Liver (tissue), 9 donors: ENCODE measurements around the gene SIM2. TPM values are rescaled to one million over a fixed set of nuclear protein-coding genes. Genes with fewer than 3 reads are reported as not detected.

Experiments
- DNase-seq: peaks from one replicate; pipeline ENCODE4 v3.0.0-alpha.2; 2017; ENCODE audit warnings: low spot score
- H3K27ac ChIP-seq, 2 donors: one replicate each; pipeline ENCODE4 v1.7.0; 2013; ENCODE audit warnings: inconsistent platforms in 2 of 2, low read length in 2 of 2, control low read depth in 1 of 2, low read depth in 1 of 2, mild to moderate bottlenecking in 1 of 2
- H3K27me3 ChIP-seq, 4 donors: one replicate each; pipeline versions ENCODE4 v1.6.1 to v1.7.0; 2013; ENCODE audit warnings: low read length in 3 of 4, inconsistent platforms in 1 of 4, mild to moderate bottlenecking in 1 of 4, moderate library complexity in 1 of 4; ENCODE audit not compliant: control insufficient read depth in 4 of 4, insufficient read depth in 4 of 4
- H3K36me3 ChIP-seq, 4 donors: one replicate each; pipeline versions ENCODE4 v1.6.1 to v1.7.0; 2013; ENCODE audit warnings: low read length in 3 of 4, mild to moderate bottlenecking in 3 of 4, low read depth in 1 of 4, moderate library complexity in 1 of 4; ENCODE audit not compliant: control insufficient read depth in 4 of 4, insufficient read depth in 3 of 4
- H3K4me1 ChIP-seq, 4 donors: one replicate each; pipeline versions ENCODE4 v1.6.1 to v1.7.0; 2013; ENCODE audit warnings: low read length in 3 of 4, mild to moderate bottlenecking in 3 of 4, moderate library complexity in 1 of 4; ENCODE audit not compliant: control insufficient read depth in 4 of 4, insufficient read depth in 4 of 4
- H3K4me3 ChIP-seq, 3 donors: one replicate each; pipeline versions ENCODE4 v1.6.1 to v1.7.0; 2013; ENCODE audit warnings: low read length in 3 of 3, control low read depth in 1 of 3, low read depth in 1 of 3, mild to moderate bottlenecking in 1 of 3
- H3K9ac ChIP-seq, 2 donors: one replicate each; pipeline ENCODE4 v1.7.0; 2013; ENCODE audit warnings: low read length in 2 of 2, mild to moderate bottlenecking in 2 of 2, moderate library complexity in 2 of 2, control low read depth in 1 of 2, low read depth in 1 of 2
- H3K9me3 ChIP-seq, 4 donors: one replicate each; pipeline versions ENCODE4 v1.6.1 to v1.7.0; 2013; ENCODE audit warnings: low read length in 3 of 4; ENCODE audit not compliant: control insufficient read depth in 4 of 4
- CTCF ChIP-seq: fragments of 150-350 bp; IDR thresholded peaks from 2 replicates; pipeline ENCODE4 v1.5.1; 2017; ENCODE audit warnings: improper control_type of control experiment, low read depth, low read length; ENCODE audit not compliant: missing input control
- EGR1 ChIP-seq, 2 donors: IDR thresholded peaks; 2 replicates each; pipeline ENCODE4 v1.6.1; 2016 to 2018; ENCODE audit warnings: antibody characterized with exemption in 2 of 2, low read depth in 2 of 2
- GABPA ChIP-seq, 2 donors: IDR thresholded peaks in 1 of 2; conservative IDR thresholded peaks in 1 of 2; 2 replicates each; pipeline ENCODE4 v1.6.1; 2016; ENCODE audit warnings: antibody characterized with exemption in 2 of 2, mild to moderate bottlenecking in 1 of 2, moderate library complexity in 1 of 2
- HNF4A ChIP-seq, 2 donors: conservative IDR thresholded peaks; 2 replicates each; pipeline ENCODE4 v1.6.1; 2016; ENCODE audit warnings: antibody characterized with exemption in 2 of 2, mild to moderate bottlenecking in 2 of 2
- HNF4G ChIP-seq: IDR thresholded peaks from 2 replicates; pipeline ENCODE4 v1.6.1; 2016; ENCODE audit warnings: antibody characterized with exemption
- JUND ChIP-seq, 2 donors: IDR thresholded peaks; 2 replicates each; pipeline ENCODE4 v1.6.1; 2016; ENCODE audit warnings: antibody characterized with exemption in 2 of 2
- NR2F2 ChIP-seq: IDR thresholded peaks from 2 replicates; pipeline ENCODE4 v1.6.1; 2016; ENCODE audit warnings: antibody characterized with exemption
- RAD21 ChIP-seq, 2 donors: IDR thresholded peaks; 2 replicates each; pipeline ENCODE4 v1.6.1; 2016; ENCODE audit warnings: antibody characterized with exemption in 2 of 2, mild to moderate bottlenecking in 2 of 2
- RXRA ChIP-seq, 2 donors: IDR thresholded peaks; 2 replicates each; pipeline ENCODE4 v1.6.1; 2017 to 2018; ENCODE audit warnings: antibody characterized with exemption in 2 of 2, mild to moderate bottlenecking in 1 of 2
- SP1 ChIP-seq: IDR thresholded peaks from 2 replicates; pipeline ENCODE4 v1.6.1; 2018; ENCODE audit warnings: antibody characterized with exemption, mild to moderate bottlenecking
- YY1 ChIP-seq: IDR thresholded peaks from 2 replicates; pipeline ENCODE4 v1.6.1; 2016; ENCODE audit warnings: antibody characterized with exemption, mild to moderate bottlenecking
- ZBTB33 ChIP-seq: IDR thresholded peaks from 2 replicates; pipeline ENCODE4 v1.6.1; 2016; ENCODE audit warnings: antibody characterized with exemption
- WGBS: extraction: QIAGEN DNeasy Blood & Tissue Kit; methylation state at CpG from one replicate; pipeline ENCODE4 v1.1.7; 2013; 5-methylcytosine and 5-hydroxymethylcytosine counted together
- polyA plus RNA-seq, 2 donors: library from polyadenylated mRNA; stranded (reverse) in 1 of 2; unstranded in 1 of 2; fragments of 200-250 nt in 1 of 2; fragments of >200 nt in 1 of 2; fragmentation: Nextera tagmentation in 1 of 2; extraction: Ambion mirVana in 1 of 2; gene quantifications; one replicate each; pipeline versions ENCODE4 v1.2.1 to v1.2.3, GENCODE V29; 2013 to 2015
- total RNA-seq, 2 donors: library from RNA; depleted of rRNA; stranded (reverse); fragments of >200 nt; gene quantifications; one replicate each; pipeline ENCODE4 v1.2.3, GENCODE V29; 2014
- TF ChIP-seq, protein P1 (sequence below): IDR thresholded peaks from 2 replicates; pipeline ENCODE4 v1.6.1; 2016; ENCODE audit warnings: antibody characterized with exemption
- TF ChIP-seq, protein P2 (sequence below): IDR thresholded peaks from 2 replicates; pipeline ENCODE4 v1.6.1; 2016; ENCODE audit warnings: antibody characterized with exemption, mild to moderate bottlenecking
- donor health status: healthy.
- donor health status: healthy.
- donor health status: healthy.
- donor health status: healthy.
- donor health status: healthy.

Gene SIM2
- total and polyA plus RNA-seq, 4 donors, result 0.19 TPM; not detected in 3

DNA sequence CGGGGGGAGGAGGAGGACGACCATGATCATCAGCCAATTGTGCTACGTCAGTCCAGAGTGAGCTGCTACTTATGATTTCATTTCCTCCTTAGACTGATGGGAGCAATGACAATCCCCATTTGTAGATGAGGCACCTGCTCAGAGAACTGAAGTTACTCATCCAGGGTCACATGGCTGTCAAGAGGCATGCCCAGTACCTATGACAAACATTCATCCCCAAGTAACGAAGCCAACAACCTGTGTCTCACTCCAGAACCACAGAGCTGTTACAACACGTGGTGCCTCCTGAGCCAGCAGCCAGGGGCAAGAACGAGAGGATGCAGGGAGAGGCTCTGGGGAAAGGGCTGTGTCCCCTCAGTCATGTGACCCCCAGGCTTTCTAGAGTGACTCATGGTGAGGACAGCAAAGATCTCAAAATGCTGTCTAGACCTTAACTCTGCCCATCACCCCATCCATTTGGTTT is 93.6 kb downstream of the SIM2 start:
- Histone ChIP-seq H3K27ac (no peak overlapping the region), H3K9ac (no peak overlapping the region), H3K36me3 (no peaks in the 10 kb centered on the region), H3K27me3 (no peaks in the 10 kb centered on the region), H3K4me1 (no peaks in the 10 kb centered on the region), H3K4me3 (no peak overlapping the region), H3K9me3 (no peaks in the 10 kb centered on the region)
- DNase-seq, result no peak
- 89% methylated on average over 6 of the region's 6 CpGs for WGBS
- TF ChIP-seq CTCF (no peak), NR2F2 (no peak), YY1 (no peak), RAD21 (IDR thresholded peaks at IDR 0.05) (no peak), ZBTB33 (no peak), HNF4A (conservative IDR thresholded peaks at IDR 0.05) (no peak), HNF4G (no peak)
- TF ChIP-seq, protein P1, sequence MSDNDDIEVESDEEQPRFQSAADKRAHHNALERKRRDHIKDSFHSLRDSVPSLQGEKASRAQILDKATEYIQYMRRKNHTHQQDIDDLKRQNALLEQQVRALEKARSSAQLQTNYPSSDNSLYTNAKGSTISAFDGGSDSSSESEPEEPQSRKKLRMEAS, result no peak

GRCh38 chr21:36796070-36796469 is 97.2 kb downstream of the SIM2 start:
- Histone ChIP-seq H3K27ac (no peak overlapping the region), H3K4me3 (no peak overlapping the region), H3K36me3 (no peaks in the 10 kb centered on the region), H3K4me1 (no peaks in the 10 kb centered on the region), H3K9ac (no peak overlapping the region), H3K27me3 (no peaks in the 10 kb centered on the region), H3K9me3 (peaks cover 0 to 7% (median 0%) of the 10 kb centered on the region in 4 donors)
- TF ChIP-seq SP1, result no peak
- TF ChIP-seq ZBTB33, result no peak
- TF ChIP-seq RAD21 (IDR thresholded peaks at IDR 0.05), result no peak
- no peak for TF ChIP-seq RXRA (IDR thresholded peaks at IDR 0.05)
- TF ChIP-seq, protein P2, sequence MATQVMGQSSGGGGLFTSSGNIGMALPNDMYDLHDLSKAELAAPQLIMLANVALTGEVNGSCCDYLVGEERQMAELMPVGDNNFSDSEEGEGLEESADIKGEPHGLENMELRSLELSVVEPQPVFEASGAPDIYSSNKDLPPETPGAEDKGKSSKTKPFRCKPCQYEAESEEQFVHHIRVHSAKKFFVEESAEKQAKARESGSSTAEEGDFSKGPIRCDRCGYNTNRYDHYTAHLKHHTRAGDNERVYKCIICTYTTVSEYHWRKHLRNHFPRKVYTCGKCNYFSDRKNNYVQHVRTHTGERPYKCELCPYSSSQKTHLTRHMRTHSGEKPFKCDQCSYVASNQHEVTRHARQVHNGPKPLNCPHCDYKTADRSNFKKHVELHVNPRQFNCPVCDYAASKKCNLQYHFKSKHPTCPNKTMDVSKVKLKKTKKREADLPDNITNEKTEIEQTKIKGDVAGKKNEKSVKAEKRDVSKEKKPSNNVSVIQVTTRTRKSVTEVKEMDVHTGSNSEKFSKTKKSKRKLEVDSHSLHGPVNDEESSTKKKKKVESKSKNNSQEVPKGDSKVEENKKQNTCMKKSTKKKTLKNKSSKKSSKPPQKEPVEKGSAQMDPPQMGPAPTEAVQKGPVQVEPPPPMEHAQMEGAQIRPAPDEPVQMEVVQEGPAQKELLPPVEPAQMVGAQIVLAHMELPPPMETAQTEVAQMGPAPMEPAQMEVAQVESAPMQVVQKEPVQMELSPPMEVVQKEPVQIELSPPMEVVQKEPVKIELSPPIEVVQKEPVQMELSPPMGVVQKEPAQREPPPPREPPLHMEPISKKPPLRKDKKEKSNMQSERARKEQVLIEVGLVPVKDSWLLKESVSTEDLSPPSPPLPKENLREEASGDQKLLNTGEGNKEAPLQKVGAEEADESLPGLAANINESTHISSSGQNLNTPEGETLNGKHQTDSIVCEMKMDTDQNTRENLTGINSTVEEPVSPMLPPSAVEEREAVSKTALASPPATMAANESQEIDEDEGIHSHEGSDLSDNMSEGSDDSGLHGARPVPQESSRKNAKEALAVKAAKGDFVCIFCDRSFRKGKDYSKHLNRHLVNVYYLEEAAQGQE, result no peak
- TF ChIP-seq HNF4G, result no peak
- no peak for TF ChIP-seq GABPA (IDR thresholded peaks at IDR 0.05 in 1 of 2, conservative IDR thresholded peaks at IDR 0.05 in 1 of 2)
- no peak for TF ChIP-seq CTCF
- TF ChIP-seq YY1, result no peak
- TF ChIP-seq, protein P1, result no peak
- TF ChIP-seq JUND (IDR thresholded peaks at IDR 0.05), result no peak
- no peak for TF ChIP-seq EGR1 (IDR thresholded peaks at IDR 0.05; ENCODE audit: low read depth in 2 of 2)
- no peak for DNase-seq
- 94% methylated on average over 2 of the region's 2 CpGs for WGBS
